Measurements from ENCODE around the gene C7. TPM values are rescaled to one million over a fixed set of nuclear protein-coding genes. Genes with fewer than 3 reads are reported as not detected.

C7 gene
- total RNA-seq, 1 donor = 2.4 TPM

DNA sequence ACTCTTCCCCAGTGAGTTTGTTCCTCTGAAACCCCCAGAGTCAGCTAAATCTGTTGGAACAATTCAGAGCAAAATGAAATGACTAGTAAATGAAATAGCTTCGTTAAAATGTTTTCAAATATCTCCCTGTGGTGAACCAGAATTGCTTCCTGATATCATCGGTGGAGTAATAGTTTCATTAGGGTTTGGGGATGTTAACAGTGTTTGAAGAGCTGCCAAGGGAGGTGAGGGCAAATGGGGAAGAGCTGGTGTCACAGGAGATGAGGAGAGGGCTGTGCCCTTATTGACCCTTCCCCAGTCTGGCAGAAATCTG is 4.3 kb upstream of the C7 start:
- no peak overlapping the region for H3K4me3 ChIP-seq (ENCODE audit: low read depth, low read length)
- DNase-seq (ENCODE audit: low read depth) = no peak
- TF ChIP-seq, protein P1, sequence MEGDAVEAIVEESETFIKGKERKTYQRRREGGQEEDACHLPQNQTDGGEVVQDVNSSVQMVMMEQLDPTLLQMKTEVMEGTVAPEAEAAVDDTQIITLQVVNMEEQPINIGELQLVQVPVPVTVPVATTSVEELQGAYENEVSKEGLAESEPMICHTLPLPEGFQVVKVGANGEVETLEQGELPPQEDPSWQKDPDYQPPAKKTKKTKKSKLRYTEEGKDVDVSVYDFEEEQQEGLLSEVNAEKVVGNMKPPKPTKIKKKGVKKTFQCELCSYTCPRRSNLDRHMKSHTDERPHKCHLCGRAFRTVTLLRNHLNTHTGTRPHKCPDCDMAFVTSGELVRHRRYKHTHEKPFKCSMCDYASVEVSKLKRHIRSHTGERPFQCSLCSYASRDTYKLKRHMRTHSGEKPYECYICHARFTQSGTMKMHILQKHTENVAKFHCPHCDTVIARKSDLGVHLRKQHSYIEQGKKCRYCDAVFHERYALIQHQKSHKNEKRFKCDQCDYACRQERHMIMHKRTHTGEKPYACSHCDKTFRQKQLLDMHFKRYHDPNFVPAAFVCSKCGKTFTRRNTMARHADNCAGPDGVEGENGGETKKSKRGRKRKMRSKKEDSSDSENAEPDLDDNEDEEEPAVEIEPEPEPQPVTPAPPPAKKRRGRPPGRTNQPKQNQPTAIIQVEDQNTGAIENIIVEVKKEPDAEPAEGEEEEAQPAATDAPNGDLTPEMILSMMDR (IDR thresholded peaks at IDR 0.05; ENCODE audit: insufficient read depth, low read length) = no peak

DNA sequence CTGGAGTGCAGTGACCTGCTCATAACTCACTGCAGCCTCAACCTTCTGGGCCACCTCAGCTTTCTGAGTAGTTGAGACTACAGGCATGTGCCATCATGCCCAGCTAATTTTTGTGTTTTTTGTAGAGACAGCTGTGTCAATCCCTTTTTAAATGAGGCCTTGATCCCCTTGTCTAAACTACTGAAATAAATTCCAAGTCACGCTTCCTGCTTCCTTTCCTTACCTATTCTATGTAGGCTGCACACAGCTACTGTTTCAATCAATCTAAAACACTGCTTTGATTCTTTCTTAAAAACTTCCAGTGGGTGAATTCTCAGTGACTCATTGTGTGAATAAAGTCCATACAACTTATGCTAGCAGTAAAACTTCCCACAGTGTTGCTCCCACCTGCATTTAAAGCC is 2.9 kb upstream of the C7 start:
- DNase-seq (ENCODE audit: low read depth) = peak; percentile 18
- H3K4me3 ChIP-seq (ENCODE audit: low read depth, low read length) = no peak overlapping the region
- TF ChIP-seq, protein P1 (IDR thresholded peaks at IDR 0.05; ENCODE audit: insufficient read depth, low read length) = no peak

DNA sequence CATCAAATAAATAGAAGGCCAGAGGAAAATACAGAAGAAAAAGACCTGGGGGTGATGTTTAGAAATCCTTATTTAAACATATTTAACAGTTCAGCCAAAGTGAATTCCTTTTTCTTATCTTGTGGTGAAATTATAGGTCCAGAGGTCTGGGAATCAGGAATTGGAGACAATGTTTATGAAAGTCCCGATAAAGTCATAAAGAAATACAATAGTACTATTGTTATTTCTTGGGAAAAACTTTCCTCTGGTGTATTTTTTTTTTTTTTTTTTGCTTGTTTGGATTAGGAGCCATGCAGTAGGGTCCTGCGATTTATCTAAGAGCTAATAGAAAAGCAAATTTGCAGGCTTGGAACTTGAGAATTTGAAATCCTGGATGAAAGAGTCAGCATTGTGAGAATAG is 426 bp downstream of the C7 start:
- peak; percentile 55 for DNase-seq (ENCODE audit: low read depth)
- TF ChIP-seq, protein P1 (IDR thresholded peaks at IDR 0.05; ENCODE audit: insufficient read depth, low read length) = no peak
- no peak overlapping the region for H3K4me3 ChIP-seq (ENCODE audit: low read depth, low read length)

DNA sequence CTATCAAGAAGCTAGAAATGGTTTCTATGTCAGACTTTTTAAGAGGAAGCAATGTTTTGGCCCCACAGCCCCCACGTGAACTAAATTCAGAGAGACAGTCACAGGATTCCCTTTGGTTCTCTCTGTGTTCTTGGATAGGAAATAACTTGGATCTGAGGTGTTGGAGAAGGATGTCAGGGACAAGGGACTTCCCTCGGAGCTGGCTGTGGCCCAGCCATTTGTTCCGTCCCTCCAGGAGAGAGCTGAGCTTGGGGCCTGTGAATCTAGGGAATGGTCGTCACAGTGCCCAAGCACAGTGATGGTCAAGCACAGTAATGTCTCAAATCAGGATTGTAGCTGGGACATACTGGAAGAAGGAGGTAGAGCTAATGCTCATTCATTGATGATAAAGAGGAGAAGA is 2.0 kb downstream of the C7 start:
- DNase-seq (ENCODE audit: low read depth) = no peak
- TF ChIP-seq, protein P1 (IDR thresholded peaks at IDR 0.05; ENCODE audit: insufficient read depth, low read length) = no peak
- H3K4me3 ChIP-seq (ENCODE audit: low read depth, low read length) = no peak overlapping the region

DNA sequence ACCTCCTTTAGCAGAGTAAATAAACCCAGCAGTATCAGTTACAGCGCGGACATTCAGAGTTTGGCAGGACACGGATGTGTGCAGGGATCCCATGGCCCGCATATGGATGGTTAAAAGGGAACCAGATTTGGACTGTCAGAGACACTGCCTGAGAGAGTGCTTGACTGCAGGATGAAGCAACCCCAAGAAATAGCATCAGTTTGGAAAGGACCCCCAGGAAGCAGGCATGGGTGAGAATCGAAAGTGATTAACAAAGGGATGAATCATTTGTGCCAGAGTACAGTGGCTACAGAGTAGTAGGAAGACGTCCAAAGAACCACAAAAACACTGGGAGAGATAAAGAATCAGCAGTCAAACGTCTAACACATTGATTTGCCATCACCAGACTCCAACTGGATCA is 5.5 kb downstream of the C7 start:
- no peak overlapping the region for H3K4me3 ChIP-seq (ENCODE audit: low read depth, low read length)
- TF ChIP-seq, protein P1 (IDR thresholded peaks at IDR 0.05; ENCODE audit: insufficient read depth, low read length) = no peak
- peak; percentile 88 for DNase-seq (ENCODE audit: low read depth)

DNA sequence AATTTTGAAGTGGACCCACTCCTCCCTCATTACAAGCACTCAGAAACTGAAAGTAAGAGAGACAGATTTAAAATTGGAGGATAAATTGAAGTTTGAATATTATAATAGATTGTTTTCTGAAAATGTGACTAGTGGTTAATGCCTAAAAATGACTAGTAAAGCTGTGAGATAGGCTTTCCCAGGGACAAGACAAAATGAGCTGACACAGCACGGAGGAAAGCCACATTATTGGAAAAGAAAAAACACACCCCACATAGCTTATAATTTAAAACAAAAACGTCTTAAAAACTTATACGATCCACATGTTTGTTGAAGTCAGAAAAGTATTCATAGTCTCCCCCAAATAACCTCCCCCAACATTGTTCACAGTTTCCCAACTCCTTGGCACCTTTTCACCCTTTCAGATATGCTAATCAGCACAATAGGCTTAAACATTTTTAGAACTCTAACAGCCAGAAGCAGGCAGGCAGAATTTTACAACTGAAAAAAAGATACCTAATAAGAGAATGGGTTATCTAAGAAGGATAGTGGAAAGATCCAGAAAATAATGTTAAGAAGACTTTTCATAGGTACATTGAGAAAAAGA is 6.1 kb downstream of the C7 start:
- TF ChIP-seq, protein P1 (IDR thresholded peaks at IDR 0.05; ENCODE audit: insufficient read depth, low read length) = no peak
- H3K4me3 ChIP-seq (ENCODE audit: low read depth, low read length) = no peak overlapping the region
- peak; percentile 56 for DNase-seq (ENCODE audit: low read depth)

DNA sequence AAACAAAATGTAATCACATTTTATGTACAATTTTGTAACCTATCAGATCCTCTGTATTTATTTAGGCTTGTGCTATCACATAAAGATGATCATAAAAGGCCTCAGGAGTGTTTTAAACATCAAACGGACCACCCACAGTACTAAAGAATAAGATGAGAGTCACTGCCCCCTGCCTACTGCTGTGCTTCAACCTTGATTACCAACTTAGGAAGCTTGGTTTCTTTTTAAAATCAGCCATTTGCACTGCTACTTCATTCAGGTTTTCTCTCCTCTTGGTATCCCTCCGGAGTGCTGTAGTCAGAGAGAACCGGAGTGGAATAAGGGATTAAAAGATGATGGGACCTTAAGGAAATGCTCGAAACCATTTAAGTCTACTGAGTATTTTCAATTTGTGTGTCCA is 6.9 kb downstream of the C7 start:
- TF ChIP-seq, protein P1 (IDR thresholded peaks at IDR 0.05; ENCODE audit: insufficient read depth, low read length) = no peak
- no peak overlapping the region for H3K4me3 ChIP-seq (ENCODE audit: low read depth, low read length)
- DNase-seq (ENCODE audit: low read depth) = no peak
